Naive thymus-derived CD8-positive, alpha-beta T cell (primary cell): ENCODE data around the gene SLC14A1. TPM values are rescaled to one million over a fixed set of nuclear protein-coding genes. Genes with fewer than 3 reads are reported as not detected.

Source experiments
- ATAC-seq, 2 donors: fragments of 150-1000 bp; cut with Tn5 transposase in 1 of 2; sonication (Bioruptor Pico), chemical (Tn5 transposase) in 1 of 2; 1 replicate in 1 of 2; 2 replicates in 1 of 2; pipeline ENCODE4 v1.10.0; 2021; ENCODE audit warnings: mild to moderate bottlenecking in 2 of 2, moderate library complexity in 2 of 2
- POLR2A ChIA-PET: fragments of 350-600 bp; sonication (Branson Sonifier 250); formaldehyde crosslinking; loops from one replicate; lab custom pipeline; 2021; ENCODE audit warnings: antibody characterized with exemption; lab: Charles Lee
- DNase-seq, 10 donors: peaks; one replicate each; pipeline versions ENCODE4 v3.0.0 to v3.0.0-alpha.2; 2020 to 2022
- H3K27ac Mint-ChIP-seq, 10 donors: one replicate each; pipeline ENCODE4 v1.8.0; 2020 to 2022; ENCODE audit warnings: mild to moderate bottlenecking in 10 of 10, mixed read lengths in 10 of 10, moderate library complexity in 4 of 10, inconsistent platforms in 1 of 10
- H3K27me3 Mint-ChIP-seq, 5 donors: one replicate each; pipeline ENCODE4 v1.8.0; 2021 to 2022; ENCODE audit warnings: mixed read lengths in 5 of 5
- H3K36me3 Mint-ChIP-seq, 3 donors: one replicate each; pipeline ENCODE4 v1.8.0; 2020 to 2022; ENCODE audit warnings: mixed read lengths in 3 of 3, mild to moderate bottlenecking in 2 of 3, inconsistent platforms in 1 of 3
- H3K4me1 Mint-ChIP-seq, 4 donors: one replicate each; pipeline ENCODE4 v1.8.0; 2021 to 2022; ENCODE audit warnings: mixed read lengths in 4 of 4
- H3K4me3 Mint-ChIP-seq, 10 donors: one replicate each; pipeline ENCODE4 v1.8.0; 2020 to 2022; ENCODE audit warnings: mild to moderate bottlenecking in 10 of 10, mixed read lengths in 10 of 10, moderate library complexity in 6 of 10, inconsistent platforms in 1 of 10
- H3K9me3 Mint-ChIP-seq, 9 donors: one replicate each; pipeline ENCODE4 v1.8.0; 2020 to 2022; ENCODE audit warnings: mixed read lengths in 9 of 9, mild to moderate bottlenecking in 3 of 9, inconsistent platforms in 1 of 9, moderate library complexity in 1 of 9
- polyA plus RNA-seq, 3 donors: library from polyadenylated mRNA; unstranded; fragments of 300-500 nt; fragmentation: Illumina TruSeq; gene quantifications; one replicate each; pipeline ENCODE4 v1.2.3, GENCODE V29; 2021
- total RNA-seq, 8 experiments: library from RNA in 2 of 8; stranded (reverse) in 2 of 8; gene quantifications; one replicate each; pipeline ENCODE4 v1.2.3 and lab custom pipeline; 2021 to 2026

SLC14A1 gene
- total and polyA plus RNA-seq, 5 experiments from 2014 or later: 0.71 to 4.3 (median 2.3) TPM

- Mint-ChIP-seq H3K27ac (peak overlapping the region in 9 of 10 donors; percentile 24 to 98 (median 92)), H3K9me3 (peaks cover 0 to 3% (median under 1%) of the 10 kb centered on the region in 9 donors), H3K27me3 (peaks cover 0 to 2% (median 0%) of the 10 kb centered on the region in 5 donors), H3K4me3 (peak overlapping the region; percentile 39 to 99 (median 91)), H3K36me3 (peaks cover under 1 to 6% (median 2%) of the 10 kb centered on the region in 3 donors), H3K4me1 (peaks cover 45 to 71% (median 64%) of the 10 kb centered on the region in 4 donors)
- DNase-seq (peak in 9 of 10 donors; percentile 34 to 84 (median 58)), ATAC-seq (peak in 1 of 2 donors; percentile 13)
- POLR2A ChIA-PET: interaction anchor here (1.1 to 6.2 kb wide), 4 partner anchors 19 to 151 kb away, joined by 3 to 95 read pairs (median 4); no protein-coding TSS in a partner anchor
Measured at GRCh38 chr18:45688833-45689232, 35.1 kb upstream of the SLC14A1 start.

GRCh38 chr18:45689396-45689795 lies 34.6 kb upstream of the SLC14A1 start:
- no peak for DNase-seq
- ATAC-seq: no peak
- Mint-ChIP-seq H3K36me3 (peaks cover 1 to 7% (median 4%) of the 10 kb centered on the region in 3 donors), H3K27me3 (peaks cover 0 to 4% (median 0%) of the 10 kb centered on the region in 5 donors), H3K9me3 (peaks cover 0 to 5% (median 2%) of the 10 kb centered on the region in 9 donors), H3K4me1 (peaks cover 44 to 68% (median 61%) of the 10 kb centered on the region in 4 donors), H3K4me3 (peak overlapping the region in 4 of 10 donors; percentile 88 to 99 (median 94)), H3K27ac (peak overlapping the region in 3 of 10 donors; percentile 92 to 96 (median 93))
- POLR2A ChIA-PET: interaction anchor here (1.3 to 6.2 kb wide), 2 partner anchors 20 to 24 kb away, joined by 3 to 95 read pairs; no protein-coding TSS in a partner anchor

- Mint-ChIP-seq H3K27ac (peak overlapping the region in 4 of 10 donors; percentile 28 to 73 (median 40)), H3K4me3 (peak overlapping the region in 5 of 10 donors; percentile 27 to 54 (median 50)), H3K9me3 (peaks cover 0 to 13% (median 7%) of the 10 kb centered on the region in 9 donors), H3K4me1 (peaks cover 31 to 51% (median 44%) of the 10 kb centered on the region in 4 donors), H3K36me3 (peaks cover 1 to 10% (median 7%) of the 10 kb centered on the region in 3 donors), H3K27me3 (peaks cover 0 to 4% (median 0%) of the 10 kb centered on the region in 5 donors)
- POLR2A ChIA-PET: interaction anchor here (6.2 kb wide), 1 partner anchor 26 kb away, joined by 95 read pairs; no protein-coding TSS in a partner anchor
- DNase-seq (peak; percentile 56 to 85 (median 71)), ATAC-seq (no peak)
Measured at GRCh38 chr18:45690975-45691815, 32.8 kb upstream of the SLC14A1 start.

DNA sequence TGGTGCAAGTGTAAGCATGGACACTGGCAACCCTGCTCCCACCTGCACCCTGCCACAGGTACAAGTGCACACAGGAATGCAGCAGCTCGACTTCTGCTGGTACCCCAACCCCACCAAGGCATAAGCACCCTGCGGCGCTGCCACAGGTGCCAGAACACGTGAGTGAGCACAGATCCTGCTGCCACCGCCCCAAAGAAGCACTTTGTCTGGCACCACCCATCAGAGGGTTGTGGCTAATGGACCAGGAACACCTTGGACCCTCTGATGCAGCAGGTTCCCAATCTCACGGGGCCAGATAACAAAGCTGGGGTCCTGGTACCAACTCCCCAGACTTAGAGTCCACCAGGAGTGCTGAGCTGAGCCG lies 32.2 kb upstream of the SLC14A1 start:
- DNase-seq: no peak
- peaks cover 1 to 10% (median 7%) of the 10 kb centered on the region in 3 donors for H3K36me3 Mint-ChIP-seq
- H3K4me1 Mint-ChIP-seq: peaks cover 25 to 45% (median 38%) of the 10 kb centered on the region in 4 donors
- ATAC-seq: no peak
- POLR2A ChIA-PET: interaction anchor here (6.2 kb wide), 1 partner anchor 27 kb away, joined by 95 read pairs; no protein-coding TSS in a partner anchor
- no peak overlapping the region for H3K4me3 Mint-ChIP-seq
- H3K27me3 Mint-ChIP-seq: peaks cover 0 to 4% (median 0%) of the 10 kb centered on the region in 5 donors
- peaks cover 0 to 18% (median 7%) of the 10 kb centered on the region in 9 donors for H3K9me3 Mint-ChIP-seq
- no peak overlapping the region for H3K27ac Mint-ChIP-seq

- peaks cover 22 to 83% (median 40%) of the 10 kb centered on the region in 9 donors for H3K9me3 Mint-ChIP-seq
- H3K27me3 Mint-ChIP-seq: no peaks in the 10 kb centered on the region
Measured at GRCh38 chr18:45702708-45703265, 21.2 kb upstream of the SLC14A1 start.

DNA sequence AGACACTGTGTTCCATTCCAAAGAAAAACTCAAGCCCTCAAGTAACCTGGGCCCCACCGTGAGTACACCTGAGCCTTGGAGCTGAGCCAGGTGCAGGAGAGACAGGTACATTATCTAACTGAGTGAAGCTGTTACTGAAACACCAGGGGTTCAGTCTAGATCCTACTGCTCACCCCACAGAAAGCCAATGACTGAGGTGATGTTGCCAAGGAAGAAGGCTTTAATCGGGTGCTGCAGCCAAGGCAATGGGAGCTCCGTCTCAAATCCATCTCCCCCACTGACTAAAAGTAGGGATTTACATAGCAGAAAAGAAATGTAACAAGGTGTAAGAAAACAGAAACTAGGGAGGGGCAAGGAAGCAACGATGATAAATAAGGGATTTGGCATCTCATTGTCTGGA lies 15.2 kb upstream of the SLC14A1 start:
- no peak for DNase-seq
- H3K27ac Mint-ChIP-seq: no peak overlapping the region
- H3K27me3 Mint-ChIP-seq: no peaks in the 10 kb centered on the region
- POLR2A ChIA-PET: no interaction called here
- peaks cover 17 to 57% (median 32%) of the 10 kb centered on the region in 9 donors for H3K9me3 Mint-ChIP-seq
- no peaks in the 10 kb centered on the region for H3K4me1 Mint-ChIP-seq
- H3K36me3 Mint-ChIP-seq: peaks cover 7 to 47% (median 33%) of the 10 kb centered on the region in 3 donors
- no peak for ATAC-seq
- H3K4me3 Mint-ChIP-seq: no peak overlapping the region

More at GRCh38 chr18:45702708-45703265, 21.2 kb upstream of the SLC14A1 start:
- no peak overlapping the region for H3K4me3 Mint-ChIP-seq
- no peak overlapping the region for H3K27ac Mint-ChIP-seq
- ATAC-seq (no peak), DNase-seq (no peak)
- H3K36me3 Mint-ChIP-seq: peaks cover 4 to 65% (median 41%) of the 10 kb centered on the region in 3 donors
- POLR2A ChIA-PET: no interaction called here
- no peaks in the 10 kb centered on the region for H3K4me1 Mint-ChIP-seq

DNA sequence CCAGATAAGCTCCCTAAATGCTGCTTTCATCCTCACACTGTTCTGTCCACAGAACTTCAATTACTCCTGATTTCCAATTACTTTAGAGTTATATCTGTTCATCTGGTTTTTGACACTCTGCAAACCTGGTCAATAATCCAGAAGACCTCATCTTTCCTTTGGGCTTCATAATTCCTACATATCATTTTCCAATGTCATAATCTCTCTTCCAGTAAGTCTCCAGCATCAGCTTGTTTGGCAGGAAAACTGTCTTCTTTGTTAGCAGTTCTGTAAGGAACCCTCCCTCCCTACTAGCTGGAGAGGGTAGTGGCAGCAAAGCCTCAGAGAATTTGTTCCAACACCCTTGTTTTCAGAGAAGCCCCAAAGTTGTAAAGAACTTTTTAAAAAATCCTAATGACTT lies 11.9 kb upstream of the SLC14A1 start:
- POLR2A ChIA-PET: no interaction called here
- peaks cover 0 to 4% (median 0%) of the 10 kb centered on the region in 5 donors for H3K27me3 Mint-ChIP-seq
- H3K9me3 Mint-ChIP-seq: peaks cover 8 to 38% (median 20%) of the 10 kb centered on the region in 9 donors
- no peak overlapping the region for H3K27ac Mint-ChIP-seq
- ATAC-seq (no peak), DNase-seq (no peak)
- no peak overlapping the region for H3K4me3 Mint-ChIP-seq
- no peaks in the 10 kb centered on the region for H3K4me1 Mint-ChIP-seq
- H3K36me3 Mint-ChIP-seq: peaks cover 4 to 25% (median 20%) of the 10 kb centered on the region in 3 donors

- Mint-ChIP-seq H3K27ac (no peak overlapping the region), H3K36me3 (peaks cover 4 to 21% (median 15%) of the 10 kb centered on the region in 3 donors), H3K27me3 (peaks cover 0 to 4% (median 0%) of the 10 kb centered on the region in 5 donors), H3K4me3 (no peak overlapping the region), H3K9me3 (peaks cover 5 to 30% (median 15%) of the 10 kb centered on the region in 9 donors), H3K4me1 (no peaks in the 10 kb centered on the region)
- POLR2A ChIA-PET: no interaction called here
- ATAC-seq (no peak), DNase-seq (no peak)
Measured at GRCh38 chr18:45713239-45713638, 10.7 kb upstream of the SLC14A1 start.

DNA sequence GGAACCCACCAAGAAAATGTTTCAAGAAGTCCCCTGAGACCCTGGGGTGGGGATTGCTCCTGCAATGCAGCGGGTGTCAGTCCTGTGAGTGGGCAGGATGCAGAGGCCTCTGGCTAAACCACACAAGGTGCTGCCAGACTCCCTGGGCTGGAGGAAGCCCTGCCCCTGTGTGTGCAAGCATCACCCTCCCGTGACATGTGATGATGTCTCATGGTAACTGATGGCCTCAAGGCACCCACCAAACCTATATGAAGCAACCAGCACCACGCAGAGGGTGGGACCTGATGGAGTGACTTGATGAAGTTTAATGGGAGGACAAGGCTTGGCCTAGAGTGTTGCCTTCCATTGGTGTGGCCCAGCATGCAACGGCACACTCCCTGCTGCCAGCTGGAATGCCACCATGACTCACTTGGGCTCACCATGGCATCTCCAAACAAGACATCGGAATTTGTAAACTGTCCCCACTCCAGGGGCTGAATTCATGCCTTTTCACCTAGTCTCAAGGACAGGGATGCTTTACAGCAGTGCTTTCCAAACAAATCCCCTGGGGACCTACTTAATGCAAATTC lies 8.7 kb upstream of the SLC14A1 start:
- no peak for DNase-seq
- POLR2A ChIA-PET: no interaction called here
- Mint-ChIP-seq H3K4me1 (no peaks in the 10 kb centered on the region), H3K9me3 (peaks cover 0 to 11% (median 3%) of the 10 kb centered on the region in 9 donors), H3K4me3 (no peak overlapping the region), H3K27ac (no peak overlapping the region), H3K36me3 (peaks cover 0 to 8% (median 4%) of the 10 kb centered on the region in 3 donors), H3K27me3 (peaks cover 0 to 4% (median 2%) of the 10 kb centered on the region in 5 donors)
- no peak for ATAC-seq

DNA sequence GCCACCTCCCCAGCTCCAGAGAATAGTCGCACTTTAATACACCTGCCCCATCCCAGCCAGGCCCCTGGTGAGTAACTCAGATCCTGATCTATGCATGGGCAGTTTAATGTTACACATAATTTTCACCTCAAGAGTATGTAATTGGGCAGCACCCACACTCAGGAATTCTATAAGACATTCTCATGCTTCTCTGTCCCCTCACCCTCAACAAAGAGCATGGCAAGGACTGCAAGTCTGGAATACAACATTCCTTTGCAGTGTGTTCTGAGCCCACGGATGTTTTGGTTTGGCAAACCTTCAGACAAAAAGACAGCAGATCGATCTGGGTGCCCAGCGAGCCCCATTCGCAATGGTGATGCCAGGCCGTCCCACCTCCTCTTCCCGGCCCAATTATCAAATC lies 4.9 kb upstream of the SLC14A1 start:
- Mint-ChIP-seq H3K4me3 (no peak overlapping the region), H3K27ac (no peak overlapping the region), H3K9me3 (no peaks in the 10 kb centered on the region), H3K27me3 (peaks cover 2 to 11% (median 7%) of the 10 kb centered on the region in 5 donors), H3K4me1 (peaks cover 0 to 8% (median 0%) of the 10 kb centered on the region in 4 donors), H3K36me3 (peaks cover 0 to 5% (median 3%) of the 10 kb centered on the region in 3 donors)
- no peak for ATAC-seq
- POLR2A ChIA-PET: no interaction called here
- DNase-seq: no peak

GRCh38 chr18:45722899-45723298 lies 1.1 kb upstream of the SLC14A1 start:
- Mint-ChIP-seq H3K9me3 (no peaks in the 10 kb centered on the region), H3K36me3 (peaks cover 0 to 11% (median 7%) of the 10 kb centered on the region in 3 donors), H3K4me1 (peaks cover 0 to 12% (median 1%) of the 10 kb centered on the region in 4 donors), H3K27me3 (peaks cover 2 to 11% (median 4%) of the 10 kb centered on the region in 5 donors), H3K4me3 (no peak overlapping the region), H3K27ac (peak overlapping the region in 1 of 10 donors; percentile 27)
- ATAC-seq (peak; percentile 73), DNase-seq (peak; percentile 21 to 68 (median 47))
- POLR2A ChIA-PET: no interaction called here

GRCh38 chr18:45724601-45725000 lies 620 bp downstream of the SLC14A1 start:
- H3K4me3 Mint-ChIP-seq: no peak overlapping the region
- no peak overlapping the region for H3K27ac Mint-ChIP-seq

More at GRCh38 chr18:45724601-45725000, 620 bp downstream of the SLC14A1 start:
- Mint-ChIP-seq H3K36me3 (peaks cover 0 to 11% (median 7%) of the 10 kb centered on the region in 3 donors), H3K27me3 (peaks cover 2 to 11% (median 3%) of the 10 kb centered on the region in 5 donors), H3K4me1 (peaks cover 0 to 12% (median 1%) of the 10 kb centered on the region in 4 donors), H3K9me3 (no peaks in the 10 kb centered on the region)
- DNase-seq (no peak), ATAC-seq (no peak)
- POLR2A ChIA-PET: no interaction called here
